Lung (tissue), 12 donors: ENCODE results near the gene ATF6. TPM values are rescaled to one million over a fixed set of nuclear protein-coding genes. Genes with fewer than 3 reads are reported as not detected.

Source experiments
- ATAC-seq: fragments of 200-7000 bp; cut with Tn5 transposase; one replicate; pipeline ENCODE4 v1.9.1; 2020; ENCODE audit warnings: moderate number of reproducible peaks; ENCODE audit not compliant: insufficient read depth, low FRiP score
- DNase-seq, 3 donors: peaks; one replicate each; pipeline ENCODE4 v3.0.0-alpha.2; 2013 to 2017
- H3K27ac ChIP-seq, 2 donors: one replicate each; pipeline ENCODE4 v1.5.1; 2013; ENCODE audit warnings: mild to moderate bottlenecking in 2 of 2, moderate library complexity in 2 of 2, control low read depth in 1 of 2, inconsistent platforms in 1 of 2, low read depth in 1 of 2, low read length in 1 of 2
- H3K27me3 ChIP-seq, 3 donors: one replicate each; pipeline ENCODE4 v1.5.1; 2013; ENCODE audit warnings: low read length in 2 of 3; ENCODE audit not compliant: control insufficient read depth in 3 of 3, insufficient read depth in 3 of 3
- H3K36me3 ChIP-seq, 4 donors: one replicate each; pipeline ENCODE4 v1.5.1; 2013; ENCODE audit warnings: low read length in 4 of 4, mild to moderate bottlenecking in 1 of 4, moderate library complexity in 1 of 4; ENCODE audit not compliant: control insufficient read depth in 4 of 4, insufficient read depth in 4 of 4
- H3K4me1 ChIP-seq, 5 donors: one replicate each; pipeline ENCODE4 v1.5.1; 2013; ENCODE audit warnings: low read length in 5 of 5, mild to moderate bottlenecking in 2 of 5, moderate library complexity in 1 of 5; ENCODE audit not compliant: control insufficient read depth in 5 of 5, insufficient read depth in 5 of 5
- H3K4me3 ChIP-seq: one replicate; pipeline ENCODE4 v1.5.1; 2013; ENCODE audit warnings: mild to moderate bottlenecking, control low read depth, moderate library complexity
- H3K9ac ChIP-seq, 2 donors: one replicate each; pipeline ENCODE4 v1.5.1; 2013; ENCODE audit warnings: low read length in 2 of 2, control low read depth in 1 of 2; ENCODE audit not compliant: insufficient read depth in 1 of 2
- H3K9me3 ChIP-seq, 4 donors: one replicate each; pipeline ENCODE4 v1.5.1; 2013; ENCODE audit warnings: low read length in 3 of 4, mild to moderate bottlenecking in 1 of 4, moderate library complexity in 1 of 4; ENCODE audit not compliant: control insufficient read depth in 4 of 4, insufficient read depth in 3 of 4
- WGBS, 2 donors: extraction: QIAGEN DNeasy Blood & Tissue Kit; methylation state at CpG; one replicate each; pipeline ENCODE4 v1.1.7; 2013; 5-methylcytosine and 5-hydroxymethylcytosine counted together
- polyA plus RNA-seq, 2 donors: library from polyadenylated mRNA; stranded (reverse); fragments of 200-250 nt; gene quantifications; one replicate each; pipeline ENCODE4 v1.2.1, GENCODE V29; 2013
- total RNA-seq, 2 donors: library from RNA; depleted of rRNA in 1 of 2; stranded (reverse); fragments of >200 nt in 1 of 2; gene quantifications; one replicate each; pipeline ENCODE4 v1.2.1, GENCODE V29; 2014 to 2021
- TF ChIP-seq, protein P1 (sequence below): IDR thresholded peaks from 2 replicates; pipeline ENCODE4 v1.5.1; 2012; ENCODE audit warnings: mild to moderate bottlenecking; ENCODE audit errors: control extremely low read depth, extremely low read depth
- donor health status: control.
- donor health status: control.
- donor health status: Bipolar disorder and iron deficiency.
- donor health status: healthy.
- donor health status: DM: yes; HTN: yes; CAD: no.

ATF6 gene
- total and polyA plus RNA-seq, 4 donors = 4.3 to 44.8 (median 22.6) TPM

DNA sequence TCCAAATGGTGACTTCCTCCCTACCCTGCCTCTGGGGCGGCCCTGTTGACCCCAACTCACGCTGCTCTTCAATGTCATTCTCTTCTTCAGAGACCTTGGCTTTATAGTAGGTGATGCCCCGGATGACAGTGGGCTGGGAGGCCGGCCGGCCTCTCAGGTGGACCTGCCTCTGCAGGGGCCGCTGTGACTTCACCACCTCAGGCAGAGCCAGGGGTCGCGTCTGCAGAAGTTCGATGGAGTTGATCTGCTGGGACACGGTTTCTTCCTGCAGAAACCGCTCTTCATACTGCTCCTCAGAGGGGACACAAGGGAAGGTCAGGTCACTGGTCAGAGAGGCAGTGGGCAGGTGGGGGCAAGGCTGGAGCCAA, 233.9 kb downstream of the ATF6 start:
- ATAC-seq (no peak), DNase-seq (no peak)
- H3K4me1 ChIP-seq = no peaks in the 10 kb centered on the region
- TF ChIP-seq, protein P1, sequence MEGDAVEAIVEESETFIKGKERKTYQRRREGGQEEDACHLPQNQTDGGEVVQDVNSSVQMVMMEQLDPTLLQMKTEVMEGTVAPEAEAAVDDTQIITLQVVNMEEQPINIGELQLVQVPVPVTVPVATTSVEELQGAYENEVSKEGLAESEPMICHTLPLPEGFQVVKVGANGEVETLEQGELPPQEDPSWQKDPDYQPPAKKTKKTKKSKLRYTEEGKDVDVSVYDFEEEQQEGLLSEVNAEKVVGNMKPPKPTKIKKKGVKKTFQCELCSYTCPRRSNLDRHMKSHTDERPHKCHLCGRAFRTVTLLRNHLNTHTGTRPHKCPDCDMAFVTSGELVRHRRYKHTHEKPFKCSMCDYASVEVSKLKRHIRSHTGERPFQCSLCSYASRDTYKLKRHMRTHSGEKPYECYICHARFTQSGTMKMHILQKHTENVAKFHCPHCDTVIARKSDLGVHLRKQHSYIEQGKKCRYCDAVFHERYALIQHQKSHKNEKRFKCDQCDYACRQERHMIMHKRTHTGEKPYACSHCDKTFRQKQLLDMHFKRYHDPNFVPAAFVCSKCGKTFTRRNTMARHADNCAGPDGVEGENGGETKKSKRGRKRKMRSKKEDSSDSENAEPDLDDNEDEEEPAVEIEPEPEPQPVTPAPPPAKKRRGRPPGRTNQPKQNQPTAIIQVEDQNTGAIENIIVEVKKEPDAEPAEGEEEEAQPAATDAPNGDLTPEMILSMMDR = no peak
- no peak overlapping the region for H3K27ac ChIP-seq
- H3K4me3 ChIP-seq = no peak overlapping the region
- no peaks in the 10 kb centered on the region for H3K27me3 ChIP-seq
- H3K9me3 ChIP-seq = peaks cover 0 to 5% (median 0%) of the 10 kb centered on the region in 4 donors
- peaks cover 0 to 9% (median 0%) of the 10 kb centered on the region in 4 donors for H3K36me3 ChIP-seq
- H3K9ac ChIP-seq = no peak overlapping the region
- 94 to 99% methylated on average over 11 of the region's 11 CpGs for WGBS, 2 donors

GRCh38 chr1:162003061-162003829, 237.1 kb downstream of the ATF6 start:
- Histone ChIP-seq H3K27ac (peak overlapping the region in 1 of 2 donors; percentile 75), H3K9me3 (peaks cover 0 to 5% (median 0%) of the 10 kb centered on the region in 4 donors), H3K4me3 (no peak overlapping the region), H3K27me3 (peaks cover 0 to 3% (median 0%) of the 10 kb centered on the region in 3 donors), H3K4me1 (no peaks in the 10 kb centered on the region), H3K9ac (no peak overlapping the region), H3K36me3 (peaks cover 0 to 5% (median 0%) of the 10 kb centered on the region in 4 donors)
- no peak for DNase-seq
- TF ChIP-seq, protein P1 = no peak
- WGBS, 2 donors = 35 to 54% methylated on average over 15 of the region's 15 CpGs
- ATAC-seq = peak; percentile 60

- peaks cover 0 to 5% (median 0%) of the 10 kb centered on the region in 4 donors for H3K36me3 ChIP-seq
- peaks cover 0 to 5% (median 0%) of the 10 kb centered on the region in 4 donors for H3K9me3 ChIP-seq
- TF ChIP-seq, protein P1 = no peak
- 27 to 42% methylated on average over 5 of the region's 5 CpGs for WGBS, 2 donors
- H3K9ac ChIP-seq = no peak overlapping the region
- H3K4me3 ChIP-seq = no peak overlapping the region
- H3K4me1 ChIP-seq = no peaks in the 10 kb centered on the region
- peak overlapping the region in 1 of 2 donors; percentile 50 for H3K27ac ChIP-seq
- ATAC-seq (peak; percentile 44), DNase-seq (peak in 1 of 3 donors; percentile 13)
- peaks cover 0 to 3% (median 0%) of the 10 kb centered on the region in 3 donors for H3K27me3 ChIP-seq
Observed at GRCh38 chr1:162003830-162004215, 237.7 kb downstream of the ATF6 start.
